Neural cell (in vitro differentiated cells): ENCODE data around the gene MCMBP.

Experiments
- EZH2 ChIP-seq: fragments of 200-600, 300-800 bp; shearing (Covaris generic), sonication (generic); IDR thresholded peaks from 2 replicates; pipeline ENCODE4 v1.6.1; 2014; ENCODE audit warnings: antibody characterized with exemption, low read length, borderline replicate concordance, mild to moderate bottlenecking; ENCODE audit not compliant: insufficient read depth, poor library complexity, severe bottlenecking
- POLR2AphosphoS5 ChIP-seq: IDR thresholded peaks from 2 replicates; pipeline ENCODE4 v1.6.1; 2012
- REST ChIP-seq: IDR thresholded peaks from 2 replicates; pipeline ENCODE4 v1.6.1; 2012; ENCODE audit warnings: borderline replicate concordance
- TF ChIP-seq, protein P1 (sequence below): fragments of 450-650 bp; IDR thresholded peaks from 2 replicates; pipeline ENCODE4 v1.5.1; 2014; ENCODE audit warnings: antibody characterized with exemption, mild to moderate bottlenecking, moderate library complexity; ENCODE audit not compliant: poor library complexity, severe bottlenecking

DNA sequence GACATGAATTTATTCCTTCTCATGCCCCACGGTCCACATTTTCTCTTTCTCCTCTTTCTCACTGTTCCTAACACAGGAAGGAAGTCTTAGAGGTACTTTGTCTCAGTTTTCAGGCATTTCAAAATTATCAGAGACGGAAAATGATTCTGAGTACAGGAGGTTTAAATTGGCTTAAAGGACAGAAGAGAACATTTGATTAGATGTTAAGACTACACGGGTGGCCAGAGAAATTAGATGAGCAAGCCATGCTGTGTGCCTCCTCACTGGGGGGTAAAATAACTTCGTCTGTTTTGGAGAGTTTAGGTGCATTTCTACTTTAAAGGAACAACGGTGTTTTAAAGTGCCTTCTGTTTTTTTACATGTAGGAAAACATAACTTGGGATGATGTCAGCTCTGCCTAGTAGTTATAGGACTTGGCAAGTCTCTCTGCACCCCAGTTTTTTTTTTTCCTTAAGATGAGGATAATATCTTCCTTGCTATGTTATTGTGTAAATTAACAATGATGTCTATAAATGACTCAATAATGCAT, 66.9 kb downstream of the MCMBP start:
- TF ChIP-seq, protein P1, sequence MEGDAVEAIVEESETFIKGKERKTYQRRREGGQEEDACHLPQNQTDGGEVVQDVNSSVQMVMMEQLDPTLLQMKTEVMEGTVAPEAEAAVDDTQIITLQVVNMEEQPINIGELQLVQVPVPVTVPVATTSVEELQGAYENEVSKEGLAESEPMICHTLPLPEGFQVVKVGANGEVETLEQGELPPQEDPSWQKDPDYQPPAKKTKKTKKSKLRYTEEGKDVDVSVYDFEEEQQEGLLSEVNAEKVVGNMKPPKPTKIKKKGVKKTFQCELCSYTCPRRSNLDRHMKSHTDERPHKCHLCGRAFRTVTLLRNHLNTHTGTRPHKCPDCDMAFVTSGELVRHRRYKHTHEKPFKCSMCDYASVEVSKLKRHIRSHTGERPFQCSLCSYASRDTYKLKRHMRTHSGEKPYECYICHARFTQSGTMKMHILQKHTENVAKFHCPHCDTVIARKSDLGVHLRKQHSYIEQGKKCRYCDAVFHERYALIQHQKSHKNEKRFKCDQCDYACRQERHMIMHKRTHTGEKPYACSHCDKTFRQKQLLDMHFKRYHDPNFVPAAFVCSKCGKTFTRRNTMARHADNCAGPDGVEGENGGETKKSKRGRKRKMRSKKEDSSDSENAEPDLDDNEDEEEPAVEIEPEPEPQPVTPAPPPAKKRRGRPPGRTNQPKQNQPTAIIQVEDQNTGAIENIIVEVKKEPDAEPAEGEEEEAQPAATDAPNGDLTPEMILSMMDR: no peak
- TF ChIP-seq POLR2AphosphoS5 (no peak), REST (no peak), EZH2 (no peak)
